NCI-H446 treated with DMSO at 0.1 percent for 48 hours (cell line): Measurements from ENCODE around the gene CHRNE.
"Not testable (repeated sequence)": the region's sequence is repeated elsewhere in the genome, so short reads cannot be mapped to it uniquely, and the experiment has no call there.

ENCODE experiments used
- DNase-seq: peaks from one replicate; lab custom pipeline; 2025; lab: John Stamatoyannopoulos, UW

The CHRNE gene

DNA sequence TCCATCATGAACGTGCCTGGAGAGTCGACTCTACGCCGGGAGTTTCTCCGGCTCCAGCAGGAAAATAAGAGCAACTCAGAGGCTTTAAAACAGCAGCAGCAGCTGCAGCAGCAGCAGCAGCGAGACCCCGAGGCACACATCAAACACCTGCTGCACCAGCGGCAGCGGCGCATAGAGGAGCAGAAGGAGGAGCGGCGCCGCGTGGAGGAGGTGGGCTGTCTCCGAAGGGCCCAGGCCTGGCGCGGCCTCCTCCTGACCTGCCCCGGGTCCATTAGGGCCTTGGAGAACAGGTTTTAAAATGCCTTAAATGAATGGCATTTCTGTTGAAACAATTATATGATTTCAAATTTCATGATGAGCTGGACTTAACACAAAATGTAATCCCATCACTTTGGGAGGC, 15.3 kb downstream of the CHRNE start:
- no peak for DNase-seq

DNA sequence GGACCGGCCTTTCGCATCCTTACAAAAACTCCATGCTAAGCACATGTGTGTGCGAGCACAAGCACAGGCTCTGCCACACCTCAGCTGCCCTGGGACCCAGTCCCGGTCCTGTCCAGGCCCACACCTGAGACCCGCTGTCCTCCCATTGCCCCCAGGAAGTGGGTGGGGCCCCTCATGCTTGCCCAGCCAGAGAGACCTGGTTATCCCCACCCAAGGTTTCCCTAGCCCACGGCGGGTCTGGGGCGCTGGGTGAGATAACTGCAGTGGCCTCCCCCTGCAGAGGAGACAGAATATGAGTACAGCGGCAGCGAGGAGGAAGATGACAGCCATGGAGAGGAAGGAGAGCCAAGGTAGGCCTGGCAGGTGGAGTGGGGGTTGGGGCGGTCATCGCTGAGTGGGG, 16.1 kb downstream of the CHRNE start:
- no peak for DNase-seq

DNA sequence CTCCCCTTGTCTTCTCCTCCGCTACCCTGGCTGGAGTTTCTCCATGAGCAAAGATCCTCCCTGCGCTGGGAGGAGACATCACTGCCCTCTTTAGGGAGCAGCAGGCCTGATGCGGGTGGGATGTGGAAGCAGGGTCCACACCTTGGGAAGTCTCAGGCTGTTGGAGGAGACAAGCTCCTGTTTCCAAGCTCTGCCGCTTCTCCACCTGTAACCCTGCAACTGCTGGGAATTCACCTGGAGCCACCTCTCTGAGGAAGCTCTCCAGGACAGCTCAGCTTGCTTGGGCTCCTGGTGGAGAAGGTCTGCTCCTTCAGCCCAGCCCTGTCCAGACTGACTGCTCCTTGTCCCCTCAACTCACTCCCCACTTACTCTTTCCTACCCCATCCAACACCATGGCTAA, 18.4 kb downstream of the CHRNE start:
- DNase-seq: no peak

DNA sequence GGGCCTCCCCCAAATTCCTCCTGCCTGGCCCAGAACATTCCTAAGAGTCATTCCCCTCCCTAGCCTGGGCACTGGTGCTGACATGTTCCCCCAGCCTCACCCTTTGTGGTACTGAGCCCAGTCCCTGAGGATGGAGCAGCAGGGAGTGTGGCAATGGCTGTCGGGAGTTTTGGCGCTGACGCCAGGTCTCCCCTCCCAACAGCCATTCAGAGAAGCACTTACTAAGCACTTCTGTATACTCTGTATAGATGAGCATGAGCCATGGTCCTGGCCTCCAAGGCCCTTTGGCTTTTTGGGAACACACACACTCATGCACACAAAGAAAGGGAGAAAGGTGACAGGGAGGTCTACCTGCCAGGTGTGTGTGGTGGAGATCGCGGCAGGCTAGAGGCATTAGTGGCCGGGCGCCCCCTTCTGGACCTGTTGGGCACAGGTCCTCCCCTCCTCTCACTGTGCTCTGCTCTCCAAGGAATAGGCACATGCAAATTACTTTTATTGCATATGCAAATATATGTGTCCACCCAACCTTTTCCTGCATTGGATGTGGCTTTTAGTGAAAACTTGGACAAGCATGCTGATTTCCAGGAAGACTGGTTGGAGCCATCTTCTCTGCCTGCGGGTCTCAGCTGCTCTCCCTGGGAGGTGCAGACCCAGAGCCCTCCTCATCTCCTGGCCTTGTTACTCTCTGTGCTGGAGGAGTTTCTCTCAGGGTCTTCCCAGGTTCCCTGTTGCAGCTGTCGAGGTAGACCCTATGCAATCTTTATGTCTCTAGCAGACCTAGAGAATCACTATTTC, 20.9 kb downstream of the CHRNE start:
- DNase-seq: no peak

DNA sequence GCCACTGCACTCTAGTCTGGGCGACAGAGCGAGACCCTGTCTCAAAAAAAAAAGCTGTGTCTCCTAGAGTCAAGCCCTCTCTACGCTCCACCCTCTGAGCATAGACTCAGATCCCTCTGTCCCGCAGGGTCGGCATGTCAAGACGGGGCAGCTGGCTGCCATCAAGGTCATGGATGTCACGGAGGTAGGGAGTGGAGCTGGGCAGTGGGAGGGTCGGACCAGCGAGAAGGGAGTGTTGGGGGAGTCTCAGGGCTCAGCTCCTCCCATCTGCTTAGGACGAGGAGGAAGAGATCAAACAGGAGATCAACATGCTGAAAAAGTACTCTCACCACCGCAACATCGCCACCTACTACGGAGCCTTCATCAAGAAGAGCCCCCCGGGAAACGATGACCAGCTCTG, 22.0 kb downstream of the CHRNE start:
- DNase-seq: no peak

DNA sequence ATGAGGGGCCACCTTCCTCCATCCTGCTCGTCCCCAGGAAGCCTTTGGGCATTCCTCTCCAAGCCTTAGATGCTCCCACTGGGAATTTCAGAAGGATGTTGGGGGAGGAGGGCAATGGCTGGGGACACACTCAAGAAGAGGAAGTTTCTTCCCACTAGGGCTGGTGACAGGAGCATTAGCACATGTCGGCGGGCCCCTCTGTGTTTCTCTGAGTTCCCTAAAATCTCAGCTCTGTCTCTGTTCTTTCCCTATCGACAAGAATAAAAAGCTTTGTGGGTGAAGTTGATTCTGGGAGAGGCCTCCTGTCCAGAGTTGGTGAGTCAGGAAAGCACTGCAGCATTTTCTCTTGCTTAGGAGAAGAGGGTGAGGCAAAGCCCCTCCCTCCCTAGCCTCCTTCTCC, 23.3 kb downstream of the CHRNE start:
- DNase-seq: no peak

DNA sequence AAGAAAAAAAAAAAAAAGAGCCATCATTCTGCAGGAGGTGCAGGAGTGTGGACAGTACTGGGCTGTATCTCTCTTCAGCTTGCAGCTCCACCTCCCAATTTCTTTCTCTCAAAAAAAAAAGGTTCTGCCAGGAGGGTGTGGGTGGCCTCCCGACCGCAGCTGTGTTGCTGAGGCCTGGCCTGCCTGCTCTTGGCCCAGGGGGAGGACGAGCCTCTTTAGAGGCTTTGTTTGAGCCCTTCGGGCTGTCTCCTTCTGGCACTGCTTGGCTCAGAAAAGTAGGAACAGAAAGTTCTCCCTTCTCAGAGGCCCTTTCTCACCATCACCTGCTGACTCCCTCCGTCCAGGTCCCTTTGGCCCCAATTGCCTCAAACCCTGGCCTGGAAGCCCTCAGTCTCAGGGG, 25.8 kb downstream of the CHRNE start:
- no peak for DNase-seq

DNA sequence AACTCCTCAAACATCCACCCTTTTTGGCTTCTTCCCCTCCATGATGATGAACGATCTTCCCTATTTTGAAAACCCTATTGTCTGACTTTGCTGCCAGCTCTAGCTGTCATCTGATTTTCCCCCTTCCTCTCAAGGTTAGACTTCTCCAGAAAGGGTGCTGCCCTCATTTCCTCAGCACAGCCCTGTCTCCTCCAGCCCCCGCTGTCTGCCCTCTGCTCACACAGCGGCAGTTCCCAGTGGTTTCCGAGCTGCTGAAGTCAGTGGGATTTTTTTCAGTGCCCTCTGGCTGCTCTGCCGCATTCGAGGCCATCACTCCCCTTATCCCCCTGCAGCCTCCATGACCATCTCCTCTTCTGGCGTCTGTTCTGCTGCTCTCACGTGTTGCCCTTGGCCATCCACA, 30.1 kb downstream of the CHRNE start:
- no peak for DNase-seq

DNA sequence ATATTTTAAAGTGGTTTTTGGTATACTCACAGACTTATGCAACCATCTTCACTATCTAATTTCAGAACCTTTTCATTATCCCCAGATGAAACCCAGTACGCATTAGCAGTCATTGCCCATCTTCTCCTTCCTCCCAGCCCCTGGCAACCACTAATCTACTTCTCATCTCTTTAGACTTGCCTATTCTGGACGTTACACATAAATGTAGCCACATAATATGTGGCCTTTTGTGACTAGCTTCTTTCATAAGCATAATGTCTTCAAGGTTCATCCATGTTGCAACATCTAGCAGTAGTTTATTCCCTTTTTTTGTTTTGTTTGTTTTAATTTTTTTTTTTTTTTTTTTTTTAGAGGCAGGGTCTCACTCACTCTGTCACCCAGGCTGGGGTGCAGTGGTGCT, 32.0 kb downstream of the CHRNE start:
- no peak for DNase-seq

DNA sequence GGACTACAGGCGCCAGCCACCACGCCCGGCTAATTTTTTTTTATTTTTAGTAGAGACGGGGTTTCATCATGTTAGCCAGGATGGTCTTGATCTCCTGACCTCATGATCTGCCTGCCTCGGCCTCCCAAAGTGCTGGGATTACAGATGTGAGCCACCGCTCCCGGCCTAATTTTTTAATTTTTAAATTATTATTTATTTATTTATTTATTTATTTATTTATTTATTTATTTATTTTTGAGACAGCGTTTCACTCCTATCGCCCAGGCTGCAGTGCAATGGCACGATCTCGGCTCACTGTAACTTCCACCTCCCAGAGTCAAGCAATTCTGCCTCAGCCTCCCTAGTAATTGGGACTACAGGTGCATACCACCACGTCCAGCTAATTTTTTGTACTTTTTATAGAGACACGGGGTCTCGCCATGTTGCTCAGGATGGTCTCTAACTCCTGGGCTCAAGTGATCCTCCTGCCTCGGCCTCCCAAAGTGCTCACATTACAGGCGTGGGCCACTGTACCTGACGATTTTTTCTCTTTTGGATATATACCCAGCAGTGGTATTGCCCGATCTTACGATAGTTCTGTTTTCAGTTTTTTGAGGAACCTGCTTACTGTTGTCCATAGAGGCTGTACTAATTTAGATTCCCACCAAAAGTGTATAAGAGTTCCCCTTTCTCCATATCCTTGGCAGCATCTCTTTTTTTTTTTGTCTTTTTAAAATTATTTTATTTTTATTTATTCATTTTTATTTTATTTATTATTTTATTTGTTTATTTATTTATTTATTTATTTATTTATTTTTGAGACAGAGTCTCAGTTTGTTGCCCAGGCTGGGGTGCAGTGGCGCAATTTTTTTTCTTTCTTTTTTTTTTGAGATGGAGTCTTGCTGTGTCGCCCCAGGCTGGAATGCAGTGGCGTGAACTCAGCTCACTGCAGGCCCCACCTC, 33.6 kb downstream of the CHRNE start:
- not testable (repeated sequence) for DNase-seq

DNA sequence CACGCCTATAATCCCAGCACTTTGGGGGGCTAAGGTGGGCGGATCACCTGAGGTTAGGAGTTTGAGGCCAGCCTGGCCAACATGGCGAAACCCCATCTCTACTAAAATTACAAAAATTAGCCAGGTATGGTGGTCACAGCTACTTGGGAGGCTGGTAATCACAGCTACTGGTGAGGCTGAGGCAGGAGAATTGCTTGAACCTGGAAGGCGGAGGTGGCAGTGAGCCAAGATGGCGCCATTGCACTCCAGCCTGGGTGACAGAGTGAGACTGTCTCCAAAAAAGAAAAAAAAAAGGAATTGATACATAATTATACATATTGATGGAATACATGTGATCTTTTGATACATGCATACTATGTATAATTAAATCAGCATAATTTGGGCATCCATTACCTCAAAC, 35.4 kb downstream of the CHRNE start:
- not testable (repeated sequence) for DNase-seq

DNA sequence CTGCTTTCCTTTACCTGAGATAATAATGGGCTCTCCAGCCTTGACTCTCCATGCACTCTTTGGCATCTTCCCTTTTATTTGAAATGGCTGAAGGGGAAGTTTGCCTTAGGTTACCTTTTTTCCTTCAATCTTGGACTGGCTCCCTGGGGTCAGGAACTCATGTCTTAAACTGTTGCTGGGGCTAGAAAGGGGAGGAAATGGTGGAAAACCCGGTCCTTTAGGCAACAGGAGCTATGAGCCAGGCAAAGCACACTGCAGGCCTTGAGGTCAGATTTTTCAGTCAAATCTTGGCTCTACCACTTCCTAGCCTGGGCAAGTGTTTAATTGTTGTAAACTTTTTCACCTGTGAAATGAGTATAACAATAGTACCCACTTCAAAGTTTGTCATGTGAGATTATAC, 39.6 kb downstream of the CHRNE start:
- DNase-seq: no peak

DNA sequence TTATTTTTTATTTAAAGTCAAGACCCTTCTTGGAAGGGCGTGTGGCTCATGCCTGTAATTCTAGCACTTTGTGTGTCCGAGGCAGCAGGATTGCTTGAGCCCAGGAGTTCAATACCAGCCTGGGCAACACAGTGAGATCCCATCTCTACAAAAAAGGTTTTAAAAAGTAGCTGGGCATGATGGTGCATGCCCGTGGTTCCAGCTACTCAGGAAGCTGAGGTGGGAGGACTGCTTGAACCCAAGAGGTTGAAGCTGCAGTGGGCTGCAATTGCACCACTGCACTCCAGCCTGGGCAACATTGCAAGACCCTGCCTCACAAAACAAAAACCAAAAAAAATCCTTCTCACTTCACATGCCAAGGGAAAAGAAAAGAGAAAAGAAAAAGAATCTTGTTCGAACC, 40.2 kb downstream of the CHRNE start:
- no peak for DNase-seq

DNA sequence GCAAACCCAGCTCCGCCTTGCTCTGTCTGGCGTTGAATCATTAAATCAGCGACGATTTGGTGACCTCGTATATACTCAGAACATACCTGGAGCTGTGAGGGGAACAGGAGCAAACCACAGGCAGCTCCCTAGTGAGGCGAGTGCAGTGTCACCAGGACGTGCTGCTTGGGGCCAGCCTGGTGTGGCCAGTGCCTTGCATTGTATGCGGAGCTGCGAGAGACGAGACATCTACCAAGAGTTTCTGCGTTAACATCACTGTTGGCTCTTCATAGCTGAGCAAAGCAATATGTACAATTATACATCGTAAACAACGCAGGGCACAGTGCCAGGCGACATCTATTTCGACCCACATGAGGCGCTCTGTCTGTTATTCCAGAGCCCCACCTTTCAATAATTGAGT, 41.8 kb downstream of the CHRNE start:
- DNase-seq: no peak

DNA sequence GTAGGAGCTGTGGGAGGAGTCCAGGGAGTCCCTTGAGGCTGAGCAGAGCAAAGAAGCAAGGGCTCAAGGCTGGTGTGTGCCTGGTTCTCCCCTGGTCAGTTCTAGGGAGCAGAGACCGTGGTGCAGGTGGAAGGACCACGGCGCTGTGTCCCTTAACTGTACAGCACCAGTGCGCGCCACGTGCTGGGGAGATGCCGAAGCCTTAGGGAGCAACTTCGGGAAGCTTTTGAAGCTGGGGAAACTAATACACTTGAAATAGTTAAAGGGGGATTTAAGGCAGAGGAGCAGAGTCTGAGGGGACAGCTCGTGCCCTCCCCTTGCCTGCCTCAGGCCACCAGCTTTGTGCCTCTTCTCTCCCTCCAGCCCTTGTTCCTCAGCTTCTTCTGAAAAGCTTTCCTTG, 42.2 kb downstream of the CHRNE start:
- no peak for DNase-seq

DNA sequence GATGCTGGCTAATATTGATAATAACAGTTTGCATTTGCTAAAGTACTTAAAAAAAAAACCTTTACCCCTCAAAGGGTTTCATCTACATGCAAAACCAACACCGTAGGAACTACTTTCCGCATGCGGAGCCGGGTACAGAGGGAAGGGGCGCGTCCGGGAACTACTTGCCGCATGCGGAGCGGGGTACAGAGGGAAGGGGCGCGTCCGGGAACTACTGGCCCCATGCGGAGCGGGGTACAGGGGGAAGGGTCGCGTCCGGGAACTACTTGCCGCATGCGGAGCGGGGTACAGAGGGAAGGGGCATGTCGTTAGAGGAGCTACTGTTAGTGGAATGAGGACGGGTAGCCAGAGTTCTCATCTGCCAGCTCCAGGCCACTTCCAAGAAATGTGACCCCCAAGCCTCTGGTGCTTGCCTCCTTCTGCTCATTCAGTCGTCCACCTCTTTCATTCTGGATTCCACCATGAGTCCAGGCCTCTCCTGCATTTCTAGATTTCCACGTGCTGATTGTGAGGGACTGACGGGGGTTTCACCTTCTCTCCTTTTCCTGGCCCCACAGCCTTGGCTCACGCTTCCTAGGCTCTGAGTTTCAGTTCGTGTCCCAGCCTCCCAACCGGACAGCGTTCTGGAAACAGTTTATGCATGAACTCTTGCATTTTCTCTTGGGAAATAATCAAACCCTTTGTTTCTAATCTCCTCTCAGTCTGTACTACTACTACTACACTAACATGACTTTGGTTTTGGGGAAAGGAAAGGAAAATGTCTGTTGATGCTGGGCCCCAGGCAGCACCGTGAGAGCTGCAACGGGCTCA, 42.9 kb downstream of the CHRNE start:
- DNase-seq: no peak

DNA sequence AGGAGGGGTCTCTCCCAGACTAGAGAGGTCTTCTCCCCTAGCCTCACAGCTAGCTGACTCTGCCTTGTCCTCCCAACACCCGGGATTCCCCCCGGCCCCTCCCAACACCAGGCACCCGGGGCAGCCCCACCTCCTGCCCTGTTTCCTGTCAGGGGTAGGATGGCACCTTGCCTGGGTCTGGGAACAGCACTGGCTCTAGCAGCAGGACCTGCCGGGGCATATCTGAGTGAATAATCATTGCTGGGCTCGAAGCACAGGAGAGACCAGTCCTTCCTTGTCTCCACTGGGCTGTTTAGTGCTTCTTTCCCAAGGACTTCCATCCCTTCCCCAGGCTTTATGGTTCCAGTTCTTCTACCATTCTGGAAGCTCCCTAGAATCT, 44.0 kb downstream of the CHRNE start:
- no peak for DNase-seq

DNA sequence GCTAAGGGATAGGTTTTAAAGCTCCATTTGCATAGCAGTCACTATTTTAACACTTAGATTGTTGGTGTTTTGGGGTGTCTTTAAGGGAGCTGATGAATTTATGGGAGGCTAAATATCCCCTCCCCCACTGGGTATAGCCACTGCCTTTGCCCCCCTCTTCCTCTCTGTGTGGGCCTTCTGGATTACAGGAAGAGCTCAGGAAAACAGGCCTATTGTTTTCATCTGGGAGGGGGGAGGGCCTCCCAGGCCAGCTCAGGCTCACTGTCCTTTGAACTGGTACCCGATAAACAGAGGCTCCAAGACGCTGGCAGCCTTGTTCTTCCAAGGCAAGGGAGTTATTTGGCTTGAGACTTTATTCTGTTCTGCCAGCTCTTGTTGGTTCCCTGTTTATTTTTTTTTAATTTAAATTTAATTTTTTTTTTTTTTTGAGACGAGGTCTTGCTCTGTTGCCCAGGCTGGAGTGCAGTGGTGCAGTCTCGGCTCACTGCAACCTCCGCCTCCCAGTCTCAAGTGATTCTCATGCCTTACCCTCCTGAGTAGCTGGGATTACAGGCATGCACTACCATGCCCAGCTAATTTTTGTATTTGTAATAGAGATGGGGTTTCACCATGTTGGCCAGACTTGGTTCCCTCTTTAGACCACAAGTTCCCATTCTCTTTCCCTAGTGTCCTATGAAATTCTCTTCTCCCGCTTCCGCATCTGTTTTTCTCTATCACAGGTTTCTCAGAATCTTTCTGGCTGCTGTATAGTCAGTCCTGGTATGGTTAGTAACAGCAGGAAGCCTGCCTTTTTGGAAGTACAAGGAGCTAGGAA, 44.6 kb downstream of the CHRNE start:
- no peak for DNase-seq

DNA sequence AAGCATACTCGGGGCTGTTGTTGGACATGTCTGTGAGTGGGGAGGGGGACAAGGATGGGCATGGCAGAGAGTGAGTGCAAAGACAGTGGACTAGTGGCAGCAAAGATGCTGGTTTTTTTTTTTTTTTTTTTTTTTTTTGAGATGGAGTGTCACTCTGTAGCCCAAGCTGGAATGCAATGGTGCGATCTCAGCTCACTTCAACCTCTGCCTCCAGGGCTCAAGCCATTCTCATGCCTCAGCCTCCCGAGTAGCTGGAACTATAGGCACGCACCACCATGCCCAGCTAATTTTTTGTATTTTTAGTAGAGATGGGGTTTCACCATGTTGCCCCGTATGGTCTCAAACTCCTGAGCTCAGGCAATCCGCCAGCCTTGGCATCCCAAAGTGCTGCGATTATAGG, 45.6 kb downstream of the CHRNE start:
- DNase-seq: not testable (repeated sequence)

DNA sequence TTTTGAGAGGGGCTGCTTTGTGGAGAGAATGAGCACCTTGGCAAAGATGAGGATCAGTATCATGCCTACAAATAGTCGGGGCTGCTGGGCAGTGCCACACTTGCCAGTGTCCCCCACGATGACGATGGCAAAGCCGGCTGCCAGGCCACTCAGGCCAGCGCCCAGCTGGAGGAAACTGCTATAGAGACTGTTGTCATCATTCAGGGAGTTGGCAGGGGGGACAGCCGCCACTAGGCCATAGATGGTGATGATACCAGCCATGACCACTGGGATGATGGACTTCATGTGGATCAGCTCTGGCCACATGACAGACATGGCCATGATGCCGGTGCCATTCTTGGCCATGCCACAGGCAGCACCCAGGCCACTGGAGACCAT, 46.0 kb downstream of the CHRNE start:
- DNase-seq: no peak

DNA sequence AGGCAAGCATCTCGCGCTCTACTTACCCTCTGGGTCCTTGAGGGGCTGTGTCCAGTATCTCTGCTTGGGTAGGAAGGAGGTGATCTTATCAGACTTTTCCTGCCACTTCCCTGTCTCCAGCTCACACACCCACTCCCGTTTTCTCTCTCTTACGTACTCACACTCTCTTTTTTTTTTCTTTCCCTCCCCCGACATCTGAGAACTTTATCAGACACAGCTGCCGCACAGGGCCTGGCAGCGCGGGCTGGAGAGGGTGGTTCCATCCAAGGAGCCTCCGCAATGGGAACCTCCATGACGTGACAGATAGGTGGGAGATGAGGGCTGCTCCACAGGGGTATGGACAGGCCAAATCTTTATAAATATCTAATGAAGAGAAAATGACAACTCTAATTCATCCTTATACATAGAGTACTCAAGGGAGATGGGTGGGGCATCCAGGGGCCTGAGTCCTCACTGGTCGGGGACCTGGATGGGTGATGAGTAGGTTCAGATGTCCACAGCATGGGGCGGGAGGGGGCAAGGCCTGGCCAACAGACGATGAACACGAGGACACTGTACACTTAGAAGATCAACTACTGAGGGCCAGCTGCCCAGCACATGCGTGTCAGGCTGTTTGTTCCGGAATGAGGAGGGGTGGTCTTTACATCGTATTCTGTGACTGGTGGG, 46.5 kb downstream of the CHRNE start:
- DNase-seq: no peak
